HL-60 (cell line): ENCODE measurements around the gene MYMX.

ENCODE experiments used
- CTCF ChIP-seq: IDR thresholded peaks from one replicate; pipeline ENCODE4 v1.5.1; 2011; ENCODE audit warnings: low read length, control low read depth, inconsistent platforms; ENCODE audit not compliant: insufficient read depth
- GABPA ChIP-seq: IDR thresholded peaks from 2 replicates; pipeline ENCODE4 v1.6.1; 2012; ENCODE audit warnings: low read depth
- POLR2AphosphoS5 ChIP-seq: IDR thresholded peaks from 2 replicates; pipeline ENCODE4 v1.6.1; 2012; ENCODE audit warnings: low read depth

GRCh38 chr6:44188819-44189218 lies 27.9 kb upstream of the MYMX start:
- TF ChIP-seq CTCF (no peak), GABPA (no peak), POLR2AphosphoS5 (no peak)
